GM12892 (cell line): ENCODE data around the gene MLPH.

Experiments used
- DNase-seq: peaks from one replicate; pipeline ENCODE4 v3.0.0; 2011; ENCODE audit not compliant: insufficient read length
- FAIRE-seq: peaks from 2 replicates; lab custom pipeline; 2011; peaks lifted over from hg19 to GRCh38; lab: Jason Lieb, UNC
- POLR2A ChIP-seq: IDR thresholded peaks from 2 replicates; pipeline ENCODE4 v1.6.1; 2011; ENCODE audit warnings: low read depth, low read length, control low read depth
- POLR2AphosphoS5 ChIP-seq: IDR thresholded peaks from 2 replicates; pipeline ENCODE4 v1.6.1; 2011; ENCODE audit warnings: low read depth, low read length, control low read depth
- TAF1 ChIP-seq: IDR thresholded peaks from 2 replicates; pipeline ENCODE4 v1.6.1; 2011; ENCODE audit warnings: low read depth, mild to moderate bottlenecking, control low read depth, low read length, borderline replicate concordance

Gene MLPH

GRCh38 chr2:237603049-237603717, 116.1 kb downstream of the MLPH start:
- FAIRE-seq, result no peak
- TF ChIP-seq POLR2A (no peak), POLR2AphosphoS5 (no peak), TAF1 (no peak)
- DNase-seq, result no peak

GRCh38 chr2:237603718-237604362, 116.8 kb downstream of the MLPH start:
- no peak for TF ChIP-seq TAF1
- TF ChIP-seq POLR2AphosphoS5, result no peak
- no peak for TF ChIP-seq POLR2A
- FAIRE-seq, result peak; percentile 64
- DNase-seq, result peak; percentile 44

GRCh38 chr2:237604391-237604790, 117.3 kb downstream of the MLPH start:
- FAIRE-seq (no peak), DNase-seq (no peak)
- TF ChIP-seq POLR2A (no peak), POLR2AphosphoS5 (no peak), TAF1 (no peak)
